B cell (primary cell): ENCODE data around the gene TF. TPM values are rescaled to one million over a fixed set of nuclear protein-coding genes. Genes with fewer than 3 reads are reported as not detected.

Experiments used
- ATAC-seq: fragments of 200-7000 bp; cut with Tn5 transposase; one replicate; pipeline ENCODE4 v1.10.0; 2021; ENCODE audit warnings: low read depth, mild to moderate bottlenecking, moderate number of reproducible peaks, moderate library complexity
- CTCF ChIA-PET: fragments of 350-600 bp; sonication (Branson Sonifier 250); formaldehyde crosslinking; loops from one replicate; lab custom pipeline; 2021; ENCODE audit warnings: antibody characterized with exemption, inconsistent platforms; lab: Charles Lee
- POLR2A ChIA-PET: fragments of 350-600 bp; sonication (Branson Sonifier 250); formaldehyde crosslinking; loops from one replicate; lab custom pipeline; 2021; ENCODE audit warnings: antibody characterized with exemption; lab: Charles Lee
- DNase-seq: peaks from one replicate; pipeline ENCODE4 v3.0.0; 2013
- H2AFZ ChIP-seq: 2 replicates; pipeline ENCODE4 v1.6.1; 2012; ENCODE audit warnings: mild to moderate bottlenecking, low read depth, low read length; ENCODE audit not compliant: insufficient read depth, poor library complexity, severe bottlenecking
- H3K27ac ChIP-seq, 2 donors: 1 replicate in 1 of 2; 2 replicates in 1 of 2; pipeline ENCODE4 v1.5.1; 2012 to 2013; ENCODE audit warnings: low read length in 2 of 2, mild to moderate bottlenecking in 2 of 2, moderate library complexity in 1 of 2
- H3K27me3 ChIP-seq, 4 experiments: fragments of 200-600 bp in 1 of 4; sonication (generic) in 1 of 4; replicated peaks in 1 of 4; 1 replicate in 2 of 4; 2 replicates in 2 of 4; pipeline versions ENCODE4 v1.6.1 to v1.7.0; 2013 to 2016; ENCODE audit warnings: low read length in 3 of 4, mild to moderate bottlenecking in 2 of 4, mixed read lengths in 1 of 4, moderate library complexity in 1 of 4; ENCODE audit not compliant: insufficient read depth in 4 of 4, control insufficient read depth in 3 of 4; ENCODE audit errors: control extremely low read depth in 1 of 4
- H3K36me3 ChIP-seq, 2 experiments: replicated peaks in 1 of 2; 1 replicate in 1 of 2; 2 replicates in 1 of 2; pipeline versions ENCODE4 v1.6.1 to v1.7.1; 2013; ENCODE audit warnings: low read length in 1 of 2; ENCODE audit not compliant: insufficient read depth in 2 of 2, control insufficient read depth in 1 of 2; ENCODE audit errors: control extremely low read depth in 1 of 2, extremely low read depth in 1 of 2
- H3K4me1 ChIP-seq, 2 donors: fragments of 200-600 bp in 1 of 2; sonication (generic) in 1 of 2; 1 replicate in 1 of 2; 2 replicates in 1 of 2; pipeline versions ENCODE4 v1.5.1 to v1.6.1; 2013 to 2017; ENCODE audit warnings: low read length in 2 of 2; ENCODE audit not compliant: control insufficient read depth in 2 of 2, insufficient read depth in 2 of 2
- H3K4me2 ChIP-seq: replicated peaks from 2 replicates; pipeline ENCODE3; 2012; ENCODE audit warnings: mild to moderate bottlenecking, low read depth, low read length; ENCODE audit not compliant: poor library complexity, severe bottlenecking
- H3K4me3 ChIP-seq, 5 experiments: fragments of 200-600 bp in 1 of 5; sonication (generic) in 1 of 5; 1 replicate in 3 of 5; 2 replicates in 2 of 5; pipeline versions ENCODE4 v1.5.1 to v1.7.0; 2011 to 2016; ENCODE audit warnings: low read length in 4 of 5, mild to moderate bottlenecking in 4 of 5, low read depth in 2 of 5, control low read depth in 1 of 5, moderate library complexity in 1 of 5; ENCODE audit not compliant: insufficient read depth in 1 of 5; ENCODE audit errors: control extremely low read depth in 1 of 5, extremely low read depth in 1 of 5
- H3K79me2 ChIP-seq: fragments of 200-600 bp; sonication (generic); one replicate; pipeline ENCODE4 v1.6.0; 2016; ENCODE audit warnings: low read length; ENCODE audit not compliant: control insufficient read depth, insufficient read depth
- H3K9ac ChIP-seq: fragments of 200-600 bp; sonication (generic); 2 replicates; pipeline ENCODE4 v1.6.1; 2017; ENCODE audit warnings: mild to moderate bottlenecking, low read length, moderate library complexity
- H3K9me3 ChIP-seq, 3 donors: one replicate each; pipeline versions ENCODE4 v1.6.1 to v1.7.1; 2013; ENCODE audit warnings: low read length in 2 of 3; ENCODE audit not compliant: control insufficient read depth in 2 of 3, insufficient read depth in 1 of 3; ENCODE audit errors: control extremely low read depth in 1 of 3
- H4K20me1 ChIP-seq: 2 replicates; pipeline ENCODE4 v1.6.0; 2012; ENCODE audit warnings: mild to moderate bottlenecking, low read length; ENCODE audit not compliant: insufficient read depth, control insufficient read depth, poor library complexity, severe bottlenecking
- H3K27ac Mint-ChIP-seq: one replicate; pipeline ENCODE4 v1.8.0; 2021; ENCODE audit warnings: mixed read lengths
- H3K27me3 Mint-ChIP-seq: one replicate; pipeline ENCODE4 v1.8.0; 2021; ENCODE audit warnings: mixed read lengths
- H3K4me1 Mint-ChIP-seq: one replicate; pipeline ENCODE4 v1.8.0; 2021; ENCODE audit warnings: mixed read lengths
- H3K4me3 Mint-ChIP-seq: one replicate; pipeline ENCODE4 v1.8.0; 2021; ENCODE audit warnings: mixed read lengths
- H3K9me3 Mint-ChIP-seq: one replicate; pipeline ENCODE4 v1.8.0; 2022; ENCODE audit warnings: mixed read lengths; ENCODE audit not compliant: insufficient read depth
- CTCF ChIP-seq: fragments of 200-600 bp; IDR thresholded peaks from one replicate; pipeline ENCODE4 v1.8.0; 2022; ENCODE audit warnings: antibody characterized with exemption, mild to moderate bottlenecking
- EZH2 ChIP-seq: IDR thresholded peaks from 2 replicates; pipeline ENCODE4 v1.6.1; 2012; ENCODE audit warnings: borderline replicate concordance, low read depth, mild to moderate bottlenecking, moderate library complexity, low read length; ENCODE audit not compliant: insufficient read depth, poor library complexity, severe bottlenecking
- WGBS: methylation state at CpG from one replicate; pipeline ENCODE4 v1.1.5; 2013; ENCODE audit warnings: missing lambda C conversion rate; ENCODE audit not compliant: insufficient coverage; 5-methylcytosine and 5-hydroxymethylcytosine counted together
- intact Hi-C: fragments of 100-400 bp; cut with micrococcal nuclease; formaldehyde crosslinking; loops from one replicate; pipeline ENCODE4 v1.10.0; 2022
- polyA plus RNA-seq: library from polyadenylated mRNA; depleted of rRNA; stranded (reverse); fragments of >200 nt; gene quantifications from 2 replicates; pipeline ENCODE4 v1.2.3, GENCODE V29; 2012
- total RNA-seq, 2 donors: library from RNA; stranded (reverse); fragments of 120-200 nt in 1 of 2; gene quantifications; 1 replicate in 1 of 2; 2 replicates in 1 of 2; pipeline versions ENCODE4 v1.2.3 to v1.2.4, GENCODE V29; 2013 to 2022

Gene TF
- total and polyA plus RNA-seq, 2 donors (not counting 1 experiment from before 2014, with no cell fraction given) = 0.27 to 0.37 TPM

DNA sequence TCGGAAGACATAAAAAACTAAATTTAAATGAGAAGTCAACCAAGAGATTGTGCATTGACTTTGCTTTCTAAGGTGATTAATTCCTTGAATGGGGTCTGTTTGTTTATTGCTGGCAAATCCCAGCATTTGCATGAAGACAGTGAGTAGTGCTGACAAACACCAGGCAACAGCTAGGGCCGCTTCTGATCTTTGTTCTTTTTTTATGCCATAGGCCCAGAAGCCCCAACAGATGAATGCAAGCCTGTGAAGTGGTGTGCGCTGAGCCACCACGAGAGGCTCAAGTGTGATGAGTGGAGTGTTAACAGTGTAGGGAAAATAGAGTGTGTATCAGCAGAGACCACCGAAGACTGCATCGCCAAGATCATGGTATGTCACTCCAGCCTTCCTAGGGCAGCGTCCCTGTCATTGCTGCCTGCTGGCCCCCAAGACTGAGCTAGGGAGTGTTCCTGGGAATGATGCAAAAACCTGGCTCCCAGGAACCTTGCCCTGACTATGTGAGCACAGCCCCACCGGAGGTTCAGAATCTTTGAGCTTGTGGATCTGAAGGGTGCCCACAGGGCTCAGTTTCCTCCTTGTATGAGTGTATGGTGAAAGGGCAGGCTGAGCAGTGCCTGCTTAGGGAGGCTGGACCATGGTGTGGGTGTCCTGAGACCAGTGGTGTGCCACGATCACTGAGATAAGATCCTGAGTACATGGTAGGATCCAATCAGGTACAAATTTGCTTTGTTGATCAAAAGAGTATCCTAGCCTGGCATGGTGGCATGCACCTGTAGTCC lies 13.0 kb downstream of the TF start:
- H3K4me3 Mint-ChIP-seq = no peak overlapping the region
- no peak overlapping the region for H2AFZ ChIP-seq
- CTCF ChIA-PET = no interaction called here

More for the DNA sequence above, 13.0 kb downstream of the TF start:
- DNase-seq (no peak), ATAC-seq (no peak)
- TF ChIP-seq EZH2 (no peak), CTCF (no peak)
- Mint-ChIP-seq H3K27me3 (peaks cover 14% of the 10 kb centered on the region), H3K9me3 (no peaks in the 10 kb centered on the region), H3K27ac (no peak overlapping the region), H3K4me1 (no peaks in the 10 kb centered on the region)
- 89% methylated on average over 9 of the region's 9 CpGs for WGBS
- Histone ChIP-seq H3K27me3 (peaks cover 0 to 4% (median 0%) of the 10 kb centered on the region in 4 experiments), H3K4me2 (no peak overlapping the region), H3K9me3 (no peaks in the 10 kb centered on the region), H3K79me2 (no peaks in the 10 kb centered on the region), H3K27ac (no peak overlapping the region), H4K20me1 (no peaks in the 10 kb centered on the region), H3K4me3 (no peak overlapping the region), H3K4me1 (no peaks in the 10 kb centered on the region), H3K9ac (no peak overlapping the region), H3K36me3 (no peaks in the 10 kb centered on the region)
- intact Hi-C loops = no loop called here
- POLR2A ChIA-PET = no interaction called here
